ENCODE results near the gene NAV2. TPM values are rescaled to one million over a fixed set of nuclear protein-coding genes. Genes with fewer than 3 reads are reported as not detected.

The NAV2 gene
- total RNA-seq, 1 experiment from 2014 or later = 23.3 TPM

GRCh38 chr11:19788435-19788834 lies 75.8 kb downstream of the NAV2 start:
- Histone ChIP-seq H3K27ac (no peak overlapping the region), H3K27me3 (ENCODE audit: insufficient read depth, low read depth) (no peaks in the 10 kb centered on the region), H4K20me1 (ENCODE audit: insufficient read depth) (peaks cover 10% of the 10 kb centered on the region; the same call in 1 of the 2 replicates), H3K79me2 (ENCODE audit: low read depth) (no peaks in the 10 kb centered on the region; the same call in 1 of the 2 replicates), H3K9me2 (ENCODE audit: insufficient read depth) (no peaks in the 10 kb centered on the region), H3K9me3 (ENCODE audit: insufficient read depth, low read depth) (no peaks in the 10 kb centered on the region), H3K4me3 (no peak overlapping the region), H3K4me2 (no peak overlapping the region), H3K4me1 (replicated peaks; ENCODE audit: insufficient read depth) (no peaks in the 10 kb centered on the region), H3F3A (ENCODE audit: insufficient read depth, low read depth) (no peaks in the 10 kb centered on the region), H2AFZ (no peak overlapping the region), H3K36me3 (ENCODE audit: low read depth) (no peaks in the 10 kb centered on the region)
- POLR2A ChIA-PET (ENCODE audit: unreplicated experiment) = no interaction called here
- CTCF ChIA-PET = no interaction called here
- intact Hi-C loops (cut with micrococcal nuclease; ENCODE audit: unreplicated experiment) = no loop called here
- TF ChIP-seq EZH2 (IDR thresholded peaks at IDR 0.05; ENCODE audit: low read depth) = no peak
- no peak for TF ChIP-seq CTCF (conservative IDR thresholded peaks at IDR 0.05)
- no peak for DNase-seq
- BruUV-seq (replicated peaks) = no TSS peak

GRCh38 chr11:19789245-19789644 lies 76.6 kb downstream of the NAV2 start:
- no peak overlapping the region for H3K4me3 ChIP-seq
- H3K27ac ChIP-seq = no peak overlapping the region
- no peak overlapping the region for H2AFZ ChIP-seq
- no peaks in the 10 kb centered on the region for H3K36me3 ChIP-seq (ENCODE audit: low read depth)
- TF ChIP-seq CTCF (conservative IDR thresholded peaks at IDR 0.05) = no peak
- H3K9me2 ChIP-seq (ENCODE audit: insufficient read depth) = no peaks in the 10 kb centered on the region
- H4K20me1 ChIP-seq (ENCODE audit: insufficient read depth) = peaks cover 10% of the 10 kb centered on the region; the same call in 1 of the 2 replicates
- intact Hi-C loops (cut with micrococcal nuclease; ENCODE audit: unreplicated experiment) = no loop called here
- BruUV-seq (replicated peaks) = no TSS peak
- DNase-seq = no peak
- H3F3A ChIP-seq (ENCODE audit: insufficient read depth, low read depth) = no peaks in the 10 kb centered on the region
- no peaks in the 10 kb centered on the region for H3K27me3 ChIP-seq (ENCODE audit: insufficient read depth, low read depth)
- ChIA-PET POLR2A (ENCODE audit: unreplicated experiment) (no interaction called here), CTCF (no interaction called here)
- no peaks in the 10 kb centered on the region; the same call in 1 of the 2 replicates for H3K79me2 ChIP-seq (ENCODE audit: low read depth)
- no peaks in the 10 kb centered on the region for H3K4me1 ChIP-seq (replicated peaks; ENCODE audit: insufficient read depth)
- no peak overlapping the region for H3K4me2 ChIP-seq
- H3K9me3 ChIP-seq (ENCODE audit: insufficient read depth, low read depth) = no peaks in the 10 kb centered on the region

- no peaks in the 10 kb centered on the region for H3K9me3 ChIP-seq (ENCODE audit: insufficient read depth, low read depth)
- TF ChIP-seq EZH2 (IDR thresholded peaks at IDR 0.05; ENCODE audit: low read depth) = no peak
- TF ChIP-seq CTCF (conservative IDR thresholded peaks at IDR 0.05) = no peak
- H2AFZ ChIP-seq = no peak overlapping the region
- no peaks in the 10 kb centered on the region for H3K27me3 ChIP-seq (ENCODE audit: insufficient read depth, low read depth)
- ChIA-PET POLR2A (ENCODE audit: unreplicated experiment) (no interaction called here), CTCF (no interaction called here)
- H3K4me3 ChIP-seq = no peak overlapping the region
- H3K4me1 ChIP-seq (replicated peaks; ENCODE audit: insufficient read depth) = no peaks in the 10 kb centered on the region
- no peak overlapping the region for H3K27ac ChIP-seq
- no peaks in the 10 kb centered on the region for H3K79me2 ChIP-seq (ENCODE audit: low read depth)
- intact Hi-C loops (cut with micrococcal nuclease; ENCODE audit: unreplicated experiment) = no loop called here
- H3F3A ChIP-seq (ENCODE audit: insufficient read depth, low read depth) = no peaks in the 10 kb centered on the region
- no TSS peak for BruUV-seq (replicated peaks)
- no peaks in the 10 kb centered on the region for H3K36me3 ChIP-seq (ENCODE audit: low read depth)
- no peak for DNase-seq
- peaks cover 5% of the 10 kb centered on the region; the same call in 1 of the 2 replicates for H4K20me1 ChIP-seq (ENCODE audit: insufficient read depth)
- H3K9me2 ChIP-seq (ENCODE audit: insufficient read depth) = no peaks in the 10 kb centered on the region
- no peak overlapping the region for H3K4me2 ChIP-seq
These were observed 77.4 kb downstream of the NAV2 start for GRCh38 chr11:19789835-19790710.

All from PC-9 (cell line).